Mucosa of stomach (tissue), 1 donor: ENCODE measurements around the gene LALBA.
"Not testable (repeated sequence)": the region's sequence is repeated elsewhere in the genome, so short reads cannot be mapped to it uniquely, and the experiment has no call there.

ENCODE experiments used
- H3K27me3 ChIP-seq: one replicate; pipeline ENCODE4 v1.7.0; 2013; ENCODE audit warnings: mild to moderate bottlenecking, low read length; ENCODE audit not compliant: control insufficient read depth, insufficient read depth
- H3K36me3 ChIP-seq: one replicate; pipeline ENCODE4 v1.7.0; 2013; ENCODE audit warnings: low read length; ENCODE audit not compliant: control insufficient read depth, insufficient read depth
- H3K4me1 ChIP-seq: one replicate; pipeline ENCODE4 v1.7.0; 2013; ENCODE audit warnings: mild to moderate bottlenecking, low read length; ENCODE audit not compliant: control insufficient read depth, insufficient read depth
- H3K4me3 ChIP-seq: one replicate; pipeline ENCODE4 v1.7.0; 2013; ENCODE audit warnings: low read length
- H3K9ac ChIP-seq: one replicate; pipeline ENCODE4 v1.7.0; 2013; ENCODE audit warnings: mild to moderate bottlenecking, low read length, moderate library complexity
- H3K9me3 ChIP-seq: one replicate; pipeline ENCODE4 v1.7.0; 2013; ENCODE audit warnings: mild to moderate bottlenecking, low read length, moderate library complexity; ENCODE audit not compliant: control insufficient read depth
- donor health status: Pancreatic carcinoma.

LALBA gene

GRCh38 chr12:48567731-48568130, 2.1 kb downstream of the LALBA start:
- Histone ChIP-seq H3K27me3 (peaks cover 3% of the 10 kb centered on the region), H3K4me1 (no peaks in the 10 kb centered on the region), H3K4me3 (no peak overlapping the region), H3K9ac (no peak overlapping the region), H3K36me3 (no peaks in the 10 kb centered on the region), H3K9me3 (no peaks in the 10 kb centered on the region)

GRCh38 chr12:48557919-48558318, 11.9 kb downstream of the LALBA start:
- Histone ChIP-seq H3K4me3 (no peak overlapping the region), H3K27me3 (no peaks in the 10 kb centered on the region), H3K9me3 (no peaks in the 10 kb centered on the region), H3K9ac (no peak overlapping the region), H3K36me3 (no peaks in the 10 kb centered on the region), H3K4me1 (no peaks in the 10 kb centered on the region)

GRCh38 chr12:48556631-48557030, 13.2 kb downstream of the LALBA start:
- no peak overlapping the region for H3K4me3 ChIP-seq
- no peak overlapping the region for H3K9ac ChIP-seq
- no peaks in the 10 kb centered on the region for H3K4me1 ChIP-seq
- no peaks in the 10 kb centered on the region for H3K9me3 ChIP-seq
- no peaks in the 10 kb centered on the region for H3K36me3 ChIP-seq
- no peaks in the 10 kb centered on the region for H3K27me3 ChIP-seq

- not testable (repeated sequence) for H3K9me3 ChIP-seq, H3K36me3 ChIP-seq, H3K4me1 ChIP-seq, H3K4me3 ChIP-seq, H3K9ac ChIP-seq, H3K27me3 ChIP-seq
These were observed 16.0 kb downstream of the LALBA start for GRCh38 chr12:48553666-48554343.

DNA sequence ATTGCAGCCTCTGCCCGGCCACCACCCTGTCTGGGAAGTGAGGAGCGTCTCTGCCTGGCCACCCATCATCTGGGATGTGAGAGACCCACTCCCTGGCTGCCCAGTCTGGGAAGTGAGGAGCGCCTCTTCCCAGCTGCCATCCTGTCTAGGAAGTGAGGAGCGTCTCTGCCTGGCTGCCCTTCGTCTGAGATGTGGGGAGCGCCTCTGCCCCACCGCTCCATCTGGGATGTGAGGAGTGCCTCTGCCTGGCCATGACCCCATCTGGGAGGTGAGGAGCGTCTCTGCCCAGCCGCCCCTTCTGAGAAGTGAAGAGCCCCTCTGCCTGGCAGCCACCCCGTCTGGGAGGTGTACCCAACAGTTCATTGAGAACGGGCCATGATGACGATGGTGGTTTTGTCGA, 18.2 kb downstream of the LALBA start:
- not testable (repeated sequence) for H3K36me3 ChIP-seq, H3K27me3 ChIP-seq, H3K9me3 ChIP-seq, H3K4me1 ChIP-seq, H3K9ac ChIP-seq, H3K4me3 ChIP-seq

DNA sequence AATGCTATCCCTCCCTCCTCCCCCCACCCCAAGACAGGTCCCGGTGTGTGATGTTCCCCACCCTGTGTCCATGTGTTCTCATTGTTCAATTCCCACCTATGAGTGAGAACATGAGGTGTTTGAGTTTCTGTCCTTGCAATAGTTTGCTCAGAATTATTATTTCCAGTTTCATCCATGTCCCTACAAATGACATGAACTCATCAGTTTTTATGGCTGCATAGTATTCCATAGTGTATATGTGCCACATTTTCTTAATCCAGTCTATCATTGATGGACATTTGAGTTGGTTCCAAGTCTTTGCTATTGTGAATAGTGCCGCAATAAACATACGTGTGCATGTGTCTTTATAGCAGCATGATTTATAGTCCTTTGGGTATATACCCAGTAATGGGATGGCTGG, 22.8 kb downstream of the LALBA start:
- not testable (repeated sequence) for H3K4me1 ChIP-seq, H3K9me3 ChIP-seq, H3K4me3 ChIP-seq, H3K9ac ChIP-seq, H3K27me3 ChIP-seq, H3K36me3 ChIP-seq

DNA sequence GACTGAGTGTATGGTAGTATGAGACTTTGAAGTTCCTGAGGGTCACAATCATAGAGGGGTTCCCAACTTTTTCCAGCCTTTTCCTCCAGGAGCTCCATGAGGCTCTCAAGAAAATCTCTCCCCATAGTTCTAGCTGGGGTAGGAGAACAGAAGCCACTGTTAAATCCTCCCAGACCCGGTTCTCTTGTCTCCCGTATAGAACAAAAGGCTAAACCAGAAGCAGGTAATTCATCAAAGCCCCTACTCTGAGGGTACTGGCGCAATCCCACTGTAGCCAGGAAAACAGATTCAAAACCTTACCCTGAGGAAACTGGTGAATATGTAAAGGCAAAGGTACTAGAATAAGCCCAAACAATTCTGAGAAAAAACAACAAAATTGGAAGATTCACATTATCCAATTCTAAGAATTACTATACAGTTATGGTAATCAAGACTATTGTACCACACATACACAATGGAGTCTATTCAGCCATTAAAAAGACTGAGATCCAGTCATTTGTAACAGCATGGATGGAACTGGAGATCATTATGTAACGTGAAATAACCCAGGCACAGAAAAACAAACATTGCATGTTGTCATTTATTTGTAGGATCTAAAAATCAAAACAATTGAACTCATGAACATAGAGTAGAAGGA, 23.9 kb downstream of the LALBA start:
- Histone ChIP-seq H3K4me1 (no peaks in the 10 kb centered on the region), H3K27me3 (no peaks in the 10 kb centered on the region), H3K36me3 (no peaks in the 10 kb centered on the region), H3K4me3 (no peak overlapping the region), H3K9ac (no peak overlapping the region), H3K9me3 (no peaks in the 10 kb centered on the region)

- Histone ChIP-seq H3K4me1 (no peaks in the 10 kb centered on the region), H3K4me3 (no peak overlapping the region), H3K36me3 (no peaks in the 10 kb centered on the region), H3K9ac (no peak overlapping the region), H3K9me3 (no peaks in the 10 kb centered on the region), H3K27me3 (no peaks in the 10 kb centered on the region)
These were observed 27.4 kb downstream of the LALBA start for GRCh38 chr12:48542300-48542928.

DNA sequence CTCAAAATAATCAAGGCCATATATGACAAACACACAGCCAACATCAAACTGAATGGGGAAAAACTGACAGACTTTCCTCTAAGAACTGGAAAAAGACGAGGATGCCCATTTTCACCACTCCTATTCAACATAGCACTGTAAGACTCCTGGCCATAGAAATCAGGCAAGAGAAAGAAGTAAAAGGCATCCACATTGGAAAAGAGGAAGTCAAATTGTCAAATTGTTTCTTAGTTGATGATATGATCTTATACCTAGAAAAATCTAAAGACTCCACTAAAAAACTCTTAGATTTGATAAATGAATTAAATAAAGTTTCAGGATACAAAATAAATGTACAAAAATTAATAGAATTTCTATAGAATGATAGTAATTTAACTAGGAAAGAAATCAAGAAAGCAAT, 33.2 kb downstream of the LALBA start:
- H3K4me3 ChIP-seq: no peak overlapping the region
- no peaks in the 10 kb centered on the region for H3K9me3 ChIP-seq
- H3K36me3 ChIP-seq: no peaks in the 10 kb centered on the region
- no peaks in the 10 kb centered on the region for H3K27me3 ChIP-seq
- H3K4me1 ChIP-seq: no peaks in the 10 kb centered on the region
- H3K9ac ChIP-seq: no peak overlapping the region

DNA sequence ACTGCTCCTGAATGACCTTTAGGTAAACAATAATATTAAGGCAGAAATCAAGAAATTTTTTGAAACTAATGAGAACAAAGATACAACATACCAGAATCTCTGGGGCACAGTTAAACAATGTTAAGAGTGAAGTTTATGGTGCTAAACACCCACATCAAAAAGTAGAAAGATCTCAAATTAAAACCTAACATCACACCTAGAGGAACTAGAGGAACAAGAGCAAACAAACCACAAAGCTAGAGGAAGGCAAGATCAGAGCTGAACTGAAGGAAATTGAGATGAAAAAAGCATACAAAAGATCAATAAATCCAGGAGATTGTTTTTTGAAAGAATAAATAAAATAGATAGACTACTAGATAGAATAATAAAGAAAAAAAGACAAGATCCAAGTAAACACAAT, 37.2 kb downstream of the LALBA start:
- H3K9me3 ChIP-seq: no peaks in the 10 kb centered on the region
- no peaks in the 10 kb centered on the region for H3K36me3 ChIP-seq
- H3K9ac ChIP-seq: no peak overlapping the region
- H3K27me3 ChIP-seq: no peaks in the 10 kb centered on the region
- H3K4me3 ChIP-seq: no peak overlapping the region
- H3K4me1 ChIP-seq: no peaks in the 10 kb centered on the region

- no peaks in the 10 kb centered on the region for H3K27me3 ChIP-seq
- no peaks in the 10 kb centered on the region for H3K36me3 ChIP-seq
- no peaks in the 10 kb centered on the region for H3K9me3 ChIP-seq
- no peak overlapping the region for H3K9ac ChIP-seq
- H3K4me1 ChIP-seq: no peaks in the 10 kb centered on the region
- H3K4me3 ChIP-seq: no peak overlapping the region
These were observed 41.8 kb downstream of the LALBA start for GRCh38 chr12:48527891-48528670.

- H3K9me3 ChIP-seq: no peaks in the 10 kb centered on the region
- H3K9ac ChIP-seq: no peak within 1 kb of the TSS
- H3K4me3 ChIP-seq: no peak within 1 kb of the TSS
- no peaks in the 10 kb centered on the region for H3K27me3 ChIP-seq
- no peaks in the 10 kb centered on the region for H3K36me3 ChIP-seq
- no peaks in the 10 kb centered on the region for H3K4me1 ChIP-seq
These were observed 44.5 kb downstream of the LALBA start, which contains the start of gene OR8S1 for GRCh38 chr12:48525332-48525731. OR8S1 (plus strand) TSS chr12:48525632; CDS start chr12:48525632, 0 bp downstream.
